T-helper 2 cell treated with Interferon-gamma antibody and Interleukin-4, amounts not matched to agents 100 ng/mL and 5 ng/mL, for 36 hours (primary cell): Measurements from ENCODE around the gene NACC1. TPM values are rescaled to one million over a fixed set of nuclear protein-coding genes. Genes with fewer than 3 reads are reported as not detected.

ENCODE experiments used
- intact Hi-C: fragments of 100-400 bp; cut with micrococcal nuclease; formaldehyde crosslinking; loops from one replicate; pipeline ENCODE4 v1.15.1; 2023
- total RNA-seq: library from RNA; stranded (reverse); gene quantifications from 2 replicates; pipeline ENCODE4 v1.2.3, GENCODE V29; 2022

Gene NACC1
- total RNA-seq, 1 donor from 2014 or later: 77.4 TPM

DNA sequence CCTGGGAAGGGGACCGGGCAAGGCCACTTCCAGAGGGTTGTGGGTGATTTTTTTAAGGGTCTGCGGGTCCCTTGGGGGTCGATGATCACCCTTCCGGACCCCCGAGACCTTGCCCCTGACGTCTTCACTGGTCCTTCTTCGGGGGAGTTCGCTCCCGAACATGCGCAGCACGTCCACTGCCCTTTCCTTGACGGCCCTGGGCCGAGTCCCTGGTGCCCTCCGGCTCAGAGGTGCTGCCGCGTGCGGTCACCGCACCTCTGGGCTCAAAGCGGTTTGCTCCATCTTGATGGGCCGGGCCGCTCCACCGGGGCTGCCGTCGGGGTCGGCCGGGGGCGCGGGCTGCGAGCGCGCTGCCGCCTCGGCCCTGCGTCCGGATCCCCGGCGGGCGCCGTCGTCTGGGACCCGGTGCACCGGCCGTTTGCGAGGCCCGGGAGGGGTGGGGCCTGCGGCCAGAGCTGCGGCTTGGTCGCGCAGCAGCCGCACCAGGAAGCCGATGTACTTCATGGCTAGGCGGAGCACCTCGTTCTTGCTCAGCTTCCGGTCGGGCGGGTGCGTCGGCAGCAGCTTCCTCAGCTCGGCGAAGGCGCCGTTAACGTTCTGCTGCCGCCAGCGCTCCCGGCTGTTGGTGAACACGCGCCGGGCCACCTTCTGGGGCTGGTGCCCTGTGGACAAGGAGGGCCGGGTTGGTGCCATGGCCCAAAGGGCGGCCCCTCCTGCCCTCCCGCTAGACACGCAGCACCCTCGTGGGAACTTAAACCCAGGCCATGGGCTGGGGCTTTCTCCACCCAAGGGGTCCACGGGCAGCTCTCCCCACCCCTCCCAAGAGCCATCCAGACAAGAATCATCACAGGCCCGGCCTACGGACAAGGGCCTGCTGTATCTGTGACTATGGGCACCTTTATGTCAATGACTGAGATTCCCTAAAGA, 18.7 kb upstream of the NACC1 start:
- intact Hi-C loops: loop anchor here (2.0 kb wide), 1 partner anchor 39 kb away; no protein-coding TSS in a partner anchor

DNA sequence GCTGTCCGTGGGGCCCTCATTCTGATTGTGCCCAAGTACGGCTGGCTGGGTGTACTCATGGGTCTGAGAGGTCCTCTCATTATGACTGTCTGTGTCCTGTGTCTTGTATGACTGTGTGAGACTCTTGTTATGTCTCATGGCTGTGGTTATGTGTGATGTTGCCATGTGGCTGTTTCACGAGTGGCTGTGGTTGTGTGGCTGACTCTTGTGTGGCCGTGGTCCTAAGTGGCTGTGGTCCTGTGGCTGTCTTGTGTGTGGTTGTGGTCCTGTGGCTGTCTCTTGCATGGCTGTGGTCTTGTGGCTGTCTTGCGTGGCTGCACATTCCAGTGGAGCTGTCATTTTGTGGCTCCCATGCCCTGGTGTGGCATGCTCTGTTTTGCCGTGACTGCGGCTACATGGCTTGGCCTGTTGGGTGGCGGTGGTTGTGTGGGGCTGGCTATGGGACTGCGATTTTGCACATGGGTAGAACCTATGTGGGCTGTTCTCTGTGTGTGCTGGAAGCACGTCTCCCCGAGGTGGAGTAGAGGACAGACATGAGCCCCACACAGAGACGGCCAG, 18.0 kb upstream of the NACC1 start:
- intact Hi-C loops: loop anchor here (2.0 kb wide), 1 partner anchor 17 kb away; the partner anchor contains the start of gene TRMT1

DNA sequence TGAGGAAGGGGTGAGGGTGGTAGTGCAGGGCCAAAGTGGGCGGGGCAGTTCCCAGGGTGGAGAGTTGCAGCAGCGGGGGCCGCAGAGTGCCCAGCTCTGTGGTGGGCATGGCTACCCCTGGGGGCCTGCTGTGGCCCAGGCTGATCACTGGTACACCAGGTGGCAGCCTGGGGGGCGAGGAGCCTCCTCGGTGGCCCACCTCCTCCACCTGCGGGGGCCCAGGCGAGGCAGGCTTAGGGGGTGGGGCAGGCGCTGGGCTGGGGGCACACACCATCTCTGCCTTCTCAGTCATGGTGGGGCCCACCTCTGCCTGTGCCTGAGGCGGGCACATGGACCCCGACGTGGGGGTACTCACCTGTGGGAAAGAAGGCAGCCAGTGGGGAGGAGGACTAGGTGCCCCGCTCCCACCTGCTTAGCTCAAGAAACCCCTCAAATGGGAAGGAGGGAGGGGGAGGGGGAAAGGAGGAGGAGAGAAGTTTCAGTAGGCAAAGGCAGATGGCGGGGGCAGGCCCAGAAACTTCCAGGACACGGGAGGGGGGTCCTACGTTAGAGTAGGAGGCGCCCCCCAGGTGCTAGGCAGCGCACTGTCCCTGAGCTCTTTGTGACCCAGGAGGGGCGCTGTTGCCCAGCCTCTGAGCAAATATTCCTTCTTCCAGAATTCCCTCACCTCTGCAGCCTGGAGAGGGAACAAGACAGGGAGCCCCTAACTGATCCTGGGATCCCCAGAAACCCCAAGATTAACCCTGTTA, 17.0 kb upstream of the NACC1 start:
- intact Hi-C loops: loop anchor here (2.0 kb wide), 1 partner anchor 16 kb away; the partner anchor contains the start of gene TRMT1

DNA sequence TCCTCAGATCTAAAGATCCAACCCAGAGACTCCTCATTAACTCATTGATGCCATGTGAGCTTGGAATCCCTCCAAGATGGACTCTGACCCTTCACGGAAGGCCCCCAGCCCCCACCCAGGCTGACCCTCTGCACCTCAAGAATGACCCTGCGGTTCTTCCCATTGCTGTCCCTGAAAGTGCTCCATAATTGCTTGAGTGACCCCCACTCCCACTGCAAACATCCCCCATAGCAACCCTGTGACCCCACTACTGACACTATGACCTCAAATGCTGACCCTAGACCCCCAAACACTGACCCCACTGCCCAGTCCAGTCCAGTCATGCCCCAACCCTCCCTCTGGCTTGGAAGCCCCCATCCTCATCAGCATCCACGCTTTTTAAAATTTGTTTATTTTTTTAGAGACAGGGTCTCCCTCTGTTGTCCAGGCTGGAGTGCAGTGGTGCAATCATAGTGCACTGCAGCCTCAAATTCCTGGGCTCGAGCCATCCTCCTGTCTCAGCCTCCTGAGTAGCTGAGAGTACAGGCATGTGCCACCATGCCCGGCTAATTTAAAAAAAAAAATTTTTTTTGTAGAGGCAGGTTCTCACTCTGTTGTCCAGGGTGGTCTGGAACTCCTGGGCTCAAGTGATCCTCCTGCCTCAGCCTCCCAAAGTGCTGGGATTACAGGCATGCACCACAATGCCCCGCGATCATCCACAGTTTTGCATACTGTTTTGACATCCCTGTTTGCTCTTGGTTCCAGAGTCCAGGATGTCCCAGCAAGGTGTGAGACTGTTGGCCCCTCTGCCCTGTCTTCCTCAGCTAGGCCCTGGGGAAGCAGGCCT, 16.3 kb upstream of the NACC1 start:
- intact Hi-C loops: loop anchor here (2.0 kb wide), 1 partner anchor 15 kb away; the partner anchor contains the start of gene TRMT1

DNA sequence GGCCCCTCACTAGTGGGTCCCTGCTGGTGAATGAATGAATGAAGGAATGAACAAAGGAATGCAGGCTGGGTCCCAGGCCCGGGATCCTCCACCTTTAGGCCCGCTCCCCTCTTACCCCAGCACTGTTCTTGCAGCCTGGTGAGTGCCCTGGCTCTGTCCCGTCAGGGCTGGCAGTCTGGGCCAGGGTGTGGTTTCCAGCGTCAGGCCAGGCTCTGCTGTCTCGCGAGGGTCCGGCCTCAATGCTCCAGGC, 15.7 kb upstream of the NACC1 start:
- intact Hi-C loops: no loop called here

DNA sequence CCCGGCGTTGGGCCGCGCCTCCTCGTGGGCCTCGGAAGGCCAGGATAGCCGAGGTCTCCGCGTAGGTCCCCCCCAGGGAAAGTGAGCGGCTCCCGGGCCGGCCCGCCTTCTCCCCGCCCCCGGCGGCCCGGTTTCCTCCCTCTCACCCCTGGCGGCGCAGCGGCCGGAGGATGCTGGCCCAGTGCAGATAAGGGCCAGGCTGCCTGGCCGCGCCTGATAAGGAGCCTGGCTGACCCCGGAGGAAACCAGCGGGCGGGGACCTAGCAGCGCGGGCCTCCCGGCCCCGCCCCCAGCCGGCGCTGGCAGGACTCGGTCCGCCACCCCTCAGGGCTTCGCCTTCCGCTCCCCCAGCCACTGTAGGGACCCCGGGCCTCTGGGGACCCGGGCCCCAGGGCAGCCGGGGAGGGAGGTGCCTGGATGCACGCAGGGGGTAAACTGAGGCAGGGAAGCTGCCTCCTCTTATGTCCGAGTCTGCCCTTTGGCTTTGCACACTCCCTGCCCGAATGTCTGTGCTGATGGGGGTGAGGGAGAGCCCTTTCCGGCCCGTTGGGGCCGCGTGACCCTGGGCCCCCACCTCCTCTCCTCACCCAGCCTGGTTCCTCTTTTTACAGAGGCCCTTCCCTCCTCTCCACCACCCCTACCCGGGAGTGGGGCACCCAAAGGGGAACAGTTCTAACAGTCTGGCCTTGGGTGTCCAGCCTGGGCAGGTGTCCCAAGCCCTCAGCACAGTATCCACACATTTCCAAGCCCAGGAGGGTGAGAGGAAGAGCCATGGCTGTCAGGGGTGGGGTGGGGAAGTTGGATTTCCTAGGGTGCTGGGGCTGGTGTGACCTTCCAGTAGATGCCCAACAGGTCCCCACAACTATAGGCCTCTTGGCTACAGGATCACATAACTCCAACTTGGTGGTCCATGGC, 15.1 kb upstream of the NACC1 start, which contains the start of gene LYL1:
LYL1 (minus strand) TSS at position 193 of the 915 bp plus-strand sequence. CDS start 1,687 bp downstream, outside the sequence.
- intact Hi-C loops: no loop called here

DNA sequence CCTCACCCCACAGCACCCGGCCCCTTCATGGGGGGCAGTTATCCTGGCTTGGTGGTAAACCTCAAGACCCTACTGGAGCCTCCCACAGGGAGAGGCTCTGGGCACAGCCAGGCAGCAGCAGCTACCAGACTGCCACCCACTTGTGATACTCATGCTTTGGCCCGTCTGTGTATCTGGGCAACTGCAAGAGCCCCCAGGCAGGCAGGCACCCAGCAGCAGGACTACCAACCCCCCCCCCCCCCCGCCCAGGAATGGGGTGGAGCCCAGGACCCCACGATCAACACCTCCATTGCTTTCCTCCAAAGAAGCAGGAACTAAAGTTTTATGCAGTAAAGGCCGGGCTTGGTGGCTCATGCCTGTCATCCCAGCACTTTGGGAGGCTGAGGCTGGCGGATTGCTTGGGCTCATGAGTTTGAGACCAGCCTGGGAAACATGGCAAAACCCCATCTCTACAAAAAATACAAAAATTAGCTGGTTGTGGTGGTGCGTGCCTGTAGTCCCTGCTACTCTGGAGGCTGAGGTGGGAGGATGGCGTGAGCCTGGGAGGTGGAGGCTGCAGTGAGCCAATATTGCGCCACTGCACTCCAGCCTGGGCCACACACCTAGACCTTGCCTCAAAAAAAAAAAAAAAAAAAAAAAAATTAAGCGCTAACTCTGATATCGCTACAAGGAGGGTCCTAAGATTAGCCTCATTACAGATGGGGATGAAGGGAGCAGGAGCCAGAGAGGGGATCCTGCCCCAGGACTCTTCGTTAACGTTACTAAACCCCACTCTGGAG, 14.3 kb upstream of the NACC1 start:
- intact Hi-C loops: no loop called here

DNA sequence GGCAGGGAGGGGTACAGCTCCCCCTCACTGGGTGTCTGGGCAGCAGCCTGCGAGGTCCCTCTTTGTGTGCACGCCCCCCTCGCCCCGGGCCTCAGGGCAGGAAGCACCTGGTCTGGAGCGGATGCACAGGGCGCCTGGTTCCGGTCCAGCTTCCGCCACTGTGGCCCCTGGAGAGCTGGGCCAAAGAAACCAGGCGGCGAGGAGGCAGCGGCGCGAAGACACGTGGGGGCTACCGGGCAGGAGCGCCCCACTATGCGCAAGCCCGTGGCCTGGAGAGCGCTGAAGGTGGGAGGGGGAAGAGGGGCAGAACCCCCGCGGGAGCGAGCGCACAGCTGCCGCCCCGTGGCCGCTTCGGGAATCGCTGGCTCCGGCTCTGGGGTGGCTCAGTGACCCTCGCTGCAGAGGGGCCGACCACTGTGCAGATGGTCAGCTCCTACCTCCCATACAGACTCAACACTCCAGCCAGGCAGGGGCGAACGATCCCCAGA, 13.7 kb upstream of the NACC1 start:
- intact Hi-C loops: no loop called here

DNA sequence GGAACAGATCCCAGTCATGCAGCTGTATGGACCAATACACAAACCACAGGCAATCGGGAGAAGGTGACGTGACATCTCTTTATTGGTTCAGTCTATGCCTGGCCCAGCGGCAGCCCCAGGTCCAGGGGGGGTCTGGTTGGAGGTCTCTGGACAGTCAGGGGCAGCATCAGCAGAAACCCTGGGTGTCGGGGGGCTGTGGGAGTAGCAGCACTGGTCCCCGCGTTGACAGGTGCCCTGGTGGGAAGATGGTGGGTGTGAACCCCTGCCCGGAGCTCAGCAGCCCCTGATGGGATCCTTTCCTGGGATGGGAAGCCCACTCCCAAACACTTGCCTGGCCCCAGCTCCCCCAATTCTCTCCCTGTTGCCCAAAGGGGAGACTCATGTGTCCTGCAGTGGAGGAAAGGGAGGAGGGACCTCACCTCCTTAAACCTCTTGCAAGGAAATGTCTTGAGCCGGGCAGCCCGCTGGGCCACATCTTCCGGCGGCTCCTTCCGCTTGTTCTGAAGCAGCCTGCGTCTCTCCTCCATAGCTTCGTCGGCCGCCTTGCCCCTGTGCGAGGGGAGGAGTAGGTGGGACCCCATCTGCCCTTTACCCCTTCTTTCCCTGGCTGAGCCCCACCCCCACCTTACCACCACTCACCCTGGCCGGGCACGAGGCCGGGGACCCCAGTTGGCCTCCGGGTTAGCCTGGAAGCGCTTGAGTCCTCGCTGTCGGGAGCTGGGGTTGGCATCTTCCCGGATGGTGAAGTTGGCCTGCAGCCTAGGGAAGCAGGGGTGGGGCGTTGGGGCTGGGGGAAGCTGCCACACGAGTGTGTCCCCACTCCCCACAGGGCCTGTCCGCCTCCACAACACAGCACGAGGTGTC, 13.0 kb upstream of the NACC1 start:
- intact Hi-C loops: no loop called here

DNA sequence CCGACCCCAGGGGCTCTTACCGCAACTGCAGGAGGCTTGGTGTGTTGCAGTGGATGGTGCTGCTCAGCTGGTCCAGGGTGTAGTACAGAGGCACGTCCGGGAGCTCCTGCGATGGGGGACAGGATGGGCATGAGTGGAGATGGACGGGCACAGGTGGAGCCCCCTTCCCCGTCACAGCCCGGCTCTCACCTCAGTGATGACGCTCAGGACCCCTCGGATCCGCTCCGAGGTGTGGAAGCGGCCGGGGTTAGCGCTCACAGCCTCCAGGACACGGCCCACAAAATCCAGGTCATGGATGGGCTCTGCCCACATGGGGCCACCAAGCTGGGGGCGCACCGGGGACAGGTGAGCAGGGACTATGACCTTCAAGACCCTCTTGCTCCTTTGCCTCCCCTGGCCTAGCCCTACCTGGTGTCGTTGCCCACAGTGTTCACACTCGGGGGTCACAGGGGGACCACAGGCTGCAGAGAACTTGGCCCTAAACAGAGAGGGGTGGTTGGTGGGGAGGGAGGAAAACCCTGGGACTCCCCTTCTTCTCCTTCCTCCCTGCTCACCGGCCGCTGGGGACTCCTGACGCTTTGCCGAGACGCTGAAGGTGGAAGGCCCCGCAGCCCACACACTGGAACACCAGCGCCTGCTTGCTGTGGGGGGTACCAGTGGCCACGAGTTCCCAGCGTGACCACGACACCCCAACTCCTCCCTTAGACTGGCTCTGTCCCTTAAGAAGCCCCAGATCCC, 8.5 kb upstream of the NACC1 start:
- intact Hi-C loops: no loop called here

DNA sequence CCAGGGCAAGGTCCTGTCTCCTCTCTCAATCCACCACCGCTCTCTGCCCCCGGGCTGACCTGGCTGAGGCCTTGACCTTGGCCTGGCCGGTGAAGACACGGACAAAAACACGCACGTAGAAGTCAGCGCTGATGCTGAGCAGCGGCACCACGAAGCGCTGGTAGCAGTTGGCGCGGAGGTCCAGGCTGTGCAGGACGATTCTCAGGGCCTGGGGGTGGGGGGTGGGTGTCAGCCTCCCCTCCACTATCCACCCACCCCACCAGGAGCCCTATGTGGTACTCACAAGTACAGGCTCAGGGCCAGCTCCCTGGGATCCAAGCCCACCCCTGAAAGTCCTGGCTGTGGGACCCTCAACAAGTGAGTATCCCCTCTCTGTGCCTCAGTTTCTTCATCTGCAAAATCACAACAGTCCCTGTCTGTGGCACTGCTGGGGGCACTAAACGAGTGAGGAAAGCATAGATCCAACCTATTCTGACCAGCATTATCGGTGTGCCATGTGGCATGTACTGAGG, 7.9 kb upstream of the NACC1 start:
- intact Hi-C loops: no loop called here

DNA sequence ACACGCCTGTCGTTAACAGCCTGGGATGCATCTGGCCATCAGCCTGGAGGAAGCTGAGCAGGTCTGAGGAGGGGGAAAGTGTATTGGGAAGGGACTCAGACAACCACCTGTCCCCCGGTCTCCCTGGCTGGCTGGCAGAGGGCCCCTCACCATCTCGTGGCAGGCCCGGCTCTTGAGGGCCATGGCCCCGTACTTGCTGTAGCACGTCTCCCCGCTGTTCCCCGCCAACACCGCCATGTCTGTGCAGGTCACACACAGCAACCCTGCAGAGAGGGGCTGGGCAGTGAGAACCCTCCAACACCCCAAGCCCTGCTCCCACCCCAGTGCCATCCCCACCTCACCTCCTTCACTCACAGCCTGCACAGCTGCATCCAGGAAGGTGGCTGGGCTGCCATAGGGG, 5.5 kb upstream of the NACC1 start:
- intact Hi-C loops: no loop called here

DNA sequence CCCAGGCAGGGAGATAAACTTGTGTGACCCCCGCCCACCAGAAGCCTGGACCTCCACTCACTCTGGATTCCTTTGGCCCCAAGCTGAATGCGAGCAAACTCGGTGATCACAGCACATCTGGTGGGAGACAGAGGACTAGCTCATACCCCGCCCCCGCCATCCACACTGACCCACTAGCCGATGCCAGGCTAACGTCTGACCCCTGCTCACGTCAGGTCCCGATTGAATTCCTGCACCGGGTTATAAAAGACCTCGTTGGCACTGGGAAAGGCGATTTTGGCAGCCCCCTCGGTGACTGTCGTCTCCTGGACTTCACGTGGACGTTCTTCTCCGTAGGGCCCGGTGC, 2.2 kb upstream of the NACC1 start:
- intact Hi-C loops: loop anchor here (2.0 kb wide), 1 partner anchor 15 kb away; no protein-coding TSS in a partner anchor

DNA sequence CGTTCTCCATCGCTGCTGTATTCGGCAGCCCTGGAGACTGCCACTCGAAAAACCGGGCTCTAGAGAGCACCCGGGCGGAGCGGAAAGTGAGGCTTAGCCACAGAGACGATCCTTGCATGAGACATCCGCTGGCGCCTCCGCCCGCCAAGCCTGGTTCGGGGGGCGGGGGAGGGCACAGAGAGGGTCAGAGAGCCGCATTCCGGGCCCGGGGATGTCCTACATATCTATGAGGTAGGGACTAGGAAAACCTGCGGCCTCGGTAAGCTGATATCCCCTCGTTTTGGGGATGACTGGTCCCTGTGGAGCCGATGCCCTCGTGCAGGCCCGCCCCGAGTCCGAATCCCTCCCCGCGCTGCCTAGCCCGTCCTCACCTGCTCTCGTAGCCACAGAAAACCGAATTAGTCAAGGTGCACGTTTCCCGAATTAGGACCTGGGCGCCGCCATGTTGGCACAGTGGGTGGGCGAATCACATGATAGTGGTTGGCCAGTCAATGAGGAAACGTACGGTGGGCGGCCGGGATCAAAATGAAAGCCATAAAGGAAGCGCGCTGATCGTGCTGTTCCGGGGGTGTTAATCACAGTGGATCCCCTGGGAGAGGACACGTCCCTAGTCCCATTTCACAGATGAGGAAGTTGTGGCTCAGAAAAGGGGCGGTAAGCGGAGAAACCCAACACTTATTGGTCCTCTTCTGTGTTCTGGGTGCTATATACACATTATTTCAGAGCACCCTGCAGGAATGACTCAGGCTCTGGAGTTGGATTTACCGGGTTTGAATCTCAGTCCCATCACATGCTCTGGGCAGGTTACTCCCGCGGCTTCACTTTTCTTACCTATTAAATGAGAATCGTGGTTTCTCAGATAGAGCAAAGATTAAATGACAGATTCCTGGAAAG, 1.5 kb upstream of the NACC1 start, which contains the start of gene TRMT1:
TRMT1 (minus strand) TSS at position 459 of the 894 bp plus-strand sequence; CDS start at position 118, 341 bp downstream.
- intact Hi-C loops: loop anchor here (2.0 kb wide), 1 partner anchor 16 kb away; no protein-coding TSS in a partner anchor

DNA sequence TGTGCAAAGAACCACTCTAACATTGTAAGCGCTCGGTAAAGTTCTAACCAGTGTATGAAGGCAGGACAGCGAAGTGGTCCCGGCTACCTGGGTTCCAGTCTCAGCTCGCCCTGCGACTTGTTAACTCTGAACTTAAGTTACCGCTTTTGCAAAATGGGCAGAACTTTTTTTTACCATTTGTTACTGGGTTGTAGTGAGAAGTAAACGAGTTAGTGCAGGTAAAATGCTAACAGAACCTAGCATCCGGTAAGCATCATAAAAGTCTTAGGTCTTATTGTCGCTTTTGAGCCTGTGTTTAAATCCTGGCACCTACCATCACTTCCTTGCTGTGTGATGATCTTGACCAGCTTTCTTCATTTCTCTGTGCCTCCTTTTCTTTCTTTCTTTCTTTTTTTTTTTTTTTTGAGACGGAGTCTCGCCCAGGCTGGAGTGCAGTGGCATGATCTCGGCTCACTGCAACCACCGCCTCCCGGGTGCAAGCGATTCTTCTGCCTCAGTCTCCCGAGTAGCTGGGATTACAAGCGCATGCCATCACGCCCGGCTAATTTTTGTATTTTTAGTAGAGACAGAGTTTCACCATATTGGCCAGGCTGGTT, 790 bp upstream of the NACC1 start:
- intact Hi-C loops: loop anchor here (2.0 kb wide), 1 partner anchor 16 kb away; no protein-coding TSS in a partner anchor
